Astrocyte (in vitro differentiated cells and primary cell): ENCODE data around the gene TPGS1. TPM values are rescaled to one million over a fixed set of nuclear protein-coding genes. Genes with fewer than 3 reads are reported as not detected.

Source experiments
- DNase-seq: peaks from one replicate; pipeline ENCODE4 v3.0.0-alpha.2; 2010; ENCODE audit warnings: low read depth
- FAIRE-seq: peaks from 2 replicates; lab custom pipeline; 2011; peaks lifted over from hg19 to GRCh38; lab: Jason Lieb, UNC
- H2AFZ ChIP-seq: 2 replicates; pipeline ENCODE4 v1.6.0; 2012; ENCODE audit warnings: low read depth, low read length, inconsistent platforms
- H3K27ac ChIP-seq: 2 replicates; pipeline ENCODE4 v1.5.1; 2011; ENCODE audit warnings: low read depth, low read length, inconsistent platforms
- H3K27me3 ChIP-seq: 2 replicates; pipeline ENCODE4 v1.6.0; 2011; ENCODE audit warnings: low read length, inconsistent platforms; ENCODE audit not compliant: insufficient read depth
- H3K36me3 ChIP-seq: 2 replicates; pipeline ENCODE4 v1.5.1; 2011; ENCODE audit warnings: low read length, inconsistent platforms; ENCODE audit not compliant: insufficient read depth
- H3K4me1 ChIP-seq: 2 replicates; pipeline ENCODE4 v1.5.1; 2011; ENCODE audit warnings: low read length, inconsistent platforms; ENCODE audit not compliant: insufficient read depth
- H3K4me2 ChIP-seq: 2 replicates; pipeline ENCODE4 v1.6.0; 2012; ENCODE audit warnings: low read length, inconsistent platforms
- H3K4me3 ChIP-seq: 2 replicates; pipeline ENCODE4 v1.5.1; 2011; ENCODE audit warnings: low read depth, mild to moderate bottlenecking, low read length, inconsistent platforms; ENCODE audit not compliant: insufficient read depth
- H3K79me2 ChIP-seq: 2 replicates; pipeline ENCODE4 v1.6.0; 2012; ENCODE audit warnings: mild to moderate bottlenecking, low read length, inconsistent platforms; ENCODE audit not compliant: insufficient read depth
- H3K9ac ChIP-seq: 2 replicates; pipeline ENCODE4 v1.6.0; 2012; ENCODE audit warnings: mild to moderate bottlenecking, low read length, inconsistent platforms
- H3K9me3 ChIP-seq: 2 replicates; pipeline ENCODE4 v1.5.1; 2012; ENCODE audit warnings: low read depth, mild to moderate bottlenecking, low read length, inconsistent platforms; ENCODE audit not compliant: insufficient read depth
- H4K20me1 ChIP-seq: 2 replicates; pipeline ENCODE4 v1.6.0; 2012; ENCODE audit warnings: low read length, inconsistent platforms; ENCODE audit not compliant: insufficient read depth
- H3K27ac Mint-ChIP-seq: one replicate; pipeline ENCODE4 v1.8.0; 2021; ENCODE audit warnings: mild to moderate bottlenecking, mixed read lengths; ENCODE audit not compliant: unreplicated experiment
- H3K27me3 Mint-ChIP-seq: one replicate; pipeline ENCODE4 v1.8.0; 2021; ENCODE audit warnings: low read depth, mixed read lengths; ENCODE audit not compliant: unreplicated experiment
- H3K36me3 Mint-ChIP-seq: one replicate; pipeline ENCODE4 v1.8.0; 2021; ENCODE audit warnings: low read depth, mixed read lengths; ENCODE audit not compliant: unreplicated experiment
- H3K4me1 Mint-ChIP-seq: one replicate; pipeline ENCODE4 v1.8.0; 2021; ENCODE audit warnings: low read depth, mixed read lengths; ENCODE audit not compliant: unreplicated experiment
- H3K4me3 Mint-ChIP-seq: one replicate; pipeline ENCODE4 v1.8.0; 2021; ENCODE audit warnings: mild to moderate bottlenecking, moderate library complexity, mixed read lengths; ENCODE audit not compliant: unreplicated experiment
- H3K9me3 Mint-ChIP-seq: one replicate; pipeline ENCODE4 v1.8.0; 2021; ENCODE audit warnings: mild to moderate bottlenecking, mixed read lengths; ENCODE audit not compliant: unreplicated experiment
- CTCF ChIP-seq: IDR thresholded peaks from 2 replicates; pipeline ENCODE4 v1.5.1; 2011; ENCODE audit warnings: low read depth, mild to moderate bottlenecking, inconsistent platforms, low read length, moderate library complexity; ENCODE audit not compliant: insufficient read depth
- EZH2 ChIP-seq: IDR thresholded peaks from 2 replicates; pipeline ENCODE4 v1.6.1; 2012; ENCODE audit warnings: mild to moderate bottlenecking, low read length, inconsistent platforms; ENCODE audit not compliant: insufficient read depth
- total RNA-seq: library from RNA; stranded (reverse); gene quantifications from 2 replicates; pipeline ENCODE4 v1.2.1, GENCODE V29; 2021

The TPGS1 gene
- total RNA-seq, 1 donor from 2014 or later = 17.9 TPM

- Histone ChIP-seq H3K9me3 (peaks cover 12% of the 10 kb centered on the region), H4K20me1 (no peaks in the 10 kb centered on the region), H3K9ac (no peak overlapping the region), H3K36me3 (no peaks in the 10 kb centered on the region), H3K79me2 (no peaks in the 10 kb centered on the region), H3K4me2 (no peak overlapping the region), H3K27ac (no peak overlapping the region), H3K27me3 (no peaks in the 10 kb centered on the region), H3K4me1 (peaks cover 14% of the 10 kb centered on the region), H2AFZ (no peak overlapping the region), H3K4me3 (no peak overlapping the region)
- Mint-ChIP-seq H3K27ac (no peak overlapping the region), H3K27me3 (peaks cover 8% of the 10 kb centered on the region), H3K36me3 (peaks cover 4% of the 10 kb centered on the region), H3K9me3 (peaks cover 2% of the 10 kb centered on the region), H3K4me3 (no peak overlapping the region), H3K4me1 (peaks cover 9% of the 10 kb centered on the region)
- no peak for TF ChIP-seq EZH2
- no peak for TF ChIP-seq CTCF
- no peak for DNase-seq
- FAIRE-seq = no peak
Observed at GRCh38 chr19:482186-483041, 24.9 kb upstream of the TPGS1 start.

GRCh38 chr19:483332-484072 lies 23.8 kb upstream of the TPGS1 start:
- Histone ChIP-seq H3K27ac (no peak overlapping the region), H3K36me3 (no peaks in the 10 kb centered on the region), H3K4me2 (no peak overlapping the region), H3K9me3 (peaks cover 12% of the 10 kb centered on the region), H4K20me1 (no peaks in the 10 kb centered on the region), H3K4me1 (peaks cover 14% of the 10 kb centered on the region), H3K27me3 (no peaks in the 10 kb centered on the region), H3K9ac (no peak overlapping the region), H3K79me2 (no peaks in the 10 kb centered on the region), H2AFZ (no peak overlapping the region), H3K4me3 (no peak overlapping the region)
- FAIRE-seq (no peak), DNase-seq (no peak)
- TF ChIP-seq CTCF (no peak), EZH2 (no peak)
- no peak overlapping the region for H3K4me3 Mint-ChIP-seq
- peaks cover 9% of the 10 kb centered on the region for H3K4me1 Mint-ChIP-seq
- peaks cover 4% of the 10 kb centered on the region for H3K36me3 Mint-ChIP-seq
- H3K9me3 Mint-ChIP-seq = peaks cover 2% of the 10 kb centered on the region
- H3K27ac Mint-ChIP-seq = no peak overlapping the region
- peaks cover 3% of the 10 kb centered on the region for H3K27me3 Mint-ChIP-seq
